ENCODE measurements around the gene SAP130. TPM values are rescaled to one million over a fixed set of nuclear protein-coding genes. Genes with fewer than 3 reads are reported as not detected.

SAP130 gene
- total and polyA plus RNA-seq, 4 donors: 5.2 to 22.5 (median 7.0) TPM

DNA sequence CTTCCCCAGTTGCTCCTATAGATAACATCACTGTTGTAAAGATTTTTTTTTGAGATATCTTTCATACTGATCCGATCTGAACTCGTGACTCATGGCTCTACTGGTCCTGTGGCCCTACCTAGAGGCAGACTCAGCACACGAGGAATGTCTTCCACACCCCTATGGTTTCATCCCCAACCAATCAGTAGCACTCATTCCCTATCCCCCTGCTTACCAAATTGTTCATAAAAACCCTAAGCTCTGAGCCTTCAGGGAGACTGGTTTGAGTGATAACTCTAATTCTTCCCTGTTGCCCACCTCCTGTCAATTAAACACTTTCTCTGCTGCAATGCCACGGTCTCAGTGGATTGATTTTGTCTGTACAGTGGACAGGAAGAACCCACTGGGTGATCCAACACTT, 4.2 kb upstream of the SAP130 start:
- no peak for ATAC-seq (ENCODE audit: insufficient read depth, low FRiP score)

DNA sequence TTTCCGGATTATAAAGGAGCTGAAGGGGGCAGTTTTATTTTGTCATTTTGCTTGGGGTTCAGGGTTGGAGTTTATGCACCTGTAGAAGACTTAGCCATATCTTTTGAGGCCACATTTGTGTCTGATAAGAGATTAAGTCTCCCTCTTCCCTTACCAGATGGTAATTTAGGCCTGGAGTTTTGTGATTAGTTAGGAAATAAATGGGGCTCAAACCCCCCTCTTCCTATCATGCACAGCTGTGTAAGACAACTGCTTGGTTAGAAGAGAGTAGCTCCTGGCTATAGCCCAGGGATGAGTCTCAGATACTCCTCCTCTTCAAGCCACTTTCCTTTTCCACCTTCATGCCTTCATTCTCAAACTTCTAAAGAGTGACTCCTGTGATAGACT, 802 bp upstream of the SAP130 start:
- DNase-seq: no peak
- no peaks in the 10 kb centered on the region for H3K27me3 ChIP-seq (ENCODE audit: control insufficient read depth in 3 of 3, insufficient read depth in 3 of 3, low read length in 2 of 3)
- peaks cover 0 to 14% (median 2%) of the 10 kb centered on the region in 5 donors for H3K4me1 ChIP-seq (ENCODE audit: control insufficient read depth in 5 of 5, insufficient read depth in 5 of 5, low read length in 5 of 5)
- H3K27ac ChIP-seq (ENCODE audit: low read depth in 1 of 2, low read length in 1 of 2): peak overlapping the region; percentile 88 to 91
- TF ChIP-seq, protein P1, sequence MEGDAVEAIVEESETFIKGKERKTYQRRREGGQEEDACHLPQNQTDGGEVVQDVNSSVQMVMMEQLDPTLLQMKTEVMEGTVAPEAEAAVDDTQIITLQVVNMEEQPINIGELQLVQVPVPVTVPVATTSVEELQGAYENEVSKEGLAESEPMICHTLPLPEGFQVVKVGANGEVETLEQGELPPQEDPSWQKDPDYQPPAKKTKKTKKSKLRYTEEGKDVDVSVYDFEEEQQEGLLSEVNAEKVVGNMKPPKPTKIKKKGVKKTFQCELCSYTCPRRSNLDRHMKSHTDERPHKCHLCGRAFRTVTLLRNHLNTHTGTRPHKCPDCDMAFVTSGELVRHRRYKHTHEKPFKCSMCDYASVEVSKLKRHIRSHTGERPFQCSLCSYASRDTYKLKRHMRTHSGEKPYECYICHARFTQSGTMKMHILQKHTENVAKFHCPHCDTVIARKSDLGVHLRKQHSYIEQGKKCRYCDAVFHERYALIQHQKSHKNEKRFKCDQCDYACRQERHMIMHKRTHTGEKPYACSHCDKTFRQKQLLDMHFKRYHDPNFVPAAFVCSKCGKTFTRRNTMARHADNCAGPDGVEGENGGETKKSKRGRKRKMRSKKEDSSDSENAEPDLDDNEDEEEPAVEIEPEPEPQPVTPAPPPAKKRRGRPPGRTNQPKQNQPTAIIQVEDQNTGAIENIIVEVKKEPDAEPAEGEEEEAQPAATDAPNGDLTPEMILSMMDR (IDR thresholded peaks at IDR 0.05; ENCODE audit: control extremely low read depth, extremely low read depth): no peak
- ATAC-seq (ENCODE audit: insufficient read depth, low FRiP score): no peak
- H3K36me3 ChIP-seq (ENCODE audit: control insufficient read depth in 4 of 4, insufficient read depth in 4 of 4, low read length in 4 of 4): peaks cover 0 to 12% (median 1%) of the 10 kb centered on the region in 4 donors
- WGBS, 2 donors: 0% methylated on average over 1 of the region's 1 CpG
- H3K9ac ChIP-seq (ENCODE audit: insufficient read depth in 1 of 2, low read length in 2 of 2): peak overlapping the region in 1 of 2 donors; percentile 19
- H3K4me3 ChIP-seq: peak overlapping the region; percentile 84
- peaks cover 0 to 2% (median 0%) of the 10 kb centered on the region in 4 donors for H3K9me3 ChIP-seq (ENCODE audit: control insufficient read depth in 4 of 4, insufficient read depth in 3 of 4, low read length in 3 of 4)

More for the DNA sequence above, 4.2 kb upstream of the SAP130 start:
- DNase-seq: no peak
- H3K27me3 ChIP-seq (ENCODE audit: control insufficient read depth in 3 of 3, insufficient read depth in 3 of 3, low read length in 2 of 3): no peaks in the 10 kb centered on the region
- H3K4me1 ChIP-seq (ENCODE audit: control insufficient read depth in 5 of 5, insufficient read depth in 5 of 5, low read length in 5 of 5): peaks cover 0 to 5% (median 0%) of the 10 kb centered on the region in 5 donors
- no peak overlapping the region for H3K9ac ChIP-seq (ENCODE audit: insufficient read depth in 1 of 2, low read length in 2 of 2)
- H3K36me3 ChIP-seq (ENCODE audit: control insufficient read depth in 4 of 4, insufficient read depth in 4 of 4, low read length in 4 of 4): no peaks in the 10 kb centered on the region
- H3K27ac ChIP-seq (ENCODE audit: low read depth in 1 of 2, low read length in 1 of 2): no peak overlapping the region
- 69 to 77% methylated on average over 4 of the region's 4 CpGs for WGBS, 2 donors
- H3K9me3 ChIP-seq (ENCODE audit: control insufficient read depth in 4 of 4, insufficient read depth in 3 of 4, low read length in 3 of 4): peaks cover 0 to 7% (median 5%) of the 10 kb centered on the region in 4 donors
- H3K4me3 ChIP-seq: no peak overlapping the region
- TF ChIP-seq, protein P1 (IDR thresholded peaks at IDR 0.05; ENCODE audit: control extremely low read depth, extremely low read depth): no peak

DNA sequence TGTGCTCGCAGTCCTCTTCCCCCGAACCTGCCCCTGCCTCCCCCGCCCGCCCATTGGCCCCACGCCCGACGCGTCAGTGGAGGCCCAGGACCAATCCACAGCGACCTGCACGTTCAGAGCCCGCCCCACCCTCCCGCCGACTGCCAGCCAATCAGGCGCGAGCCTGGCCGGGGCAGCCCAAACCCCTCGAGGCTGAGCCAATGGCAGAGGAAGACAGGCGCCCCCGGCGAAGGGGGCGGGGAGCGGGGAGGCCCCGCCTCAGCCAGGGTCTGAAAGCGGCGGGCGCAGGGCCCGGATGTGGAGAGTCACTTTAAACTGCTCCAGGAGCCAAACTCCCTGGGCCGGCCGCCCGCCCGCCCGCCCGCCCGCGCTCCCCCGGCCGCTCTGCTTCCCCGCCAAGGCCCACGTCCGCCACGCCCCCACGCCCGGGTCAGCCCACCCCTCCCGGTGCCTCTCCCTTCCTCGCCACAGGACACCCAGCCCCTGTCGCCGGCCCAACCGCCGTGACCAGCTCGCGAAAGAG, 520 bp downstream of the SAP130 start:
- no peaks in the 10 kb centered on the region for H3K27me3 ChIP-seq (ENCODE audit: control insufficient read depth in 3 of 3, insufficient read depth in 3 of 3, low read length in 2 of 3)
- ATAC-seq (ENCODE audit: insufficient read depth, low FRiP score) (peak; percentile 91), DNase-seq (peak; percentile 99 to 100 (median 100))
- peaks cover 0 to 2% (median 0%) of the 10 kb centered on the region in 4 donors for H3K9me3 ChIP-seq (ENCODE audit: control insufficient read depth in 4 of 4, insufficient read depth in 3 of 4, low read length in 3 of 4)
- TF ChIP-seq, protein P1 (IDR thresholded peaks at IDR 0.05; ENCODE audit: control extremely low read depth, extremely low read depth): no peak
- peak overlapping the region; percentile 99 for H3K27ac ChIP-seq (ENCODE audit: low read depth in 1 of 2, low read length in 1 of 2)
- peaks cover 0 to 14% (median 2%) of the 10 kb centered on the region in 5 donors for H3K4me1 ChIP-seq (ENCODE audit: control insufficient read depth in 5 of 5, insufficient read depth in 5 of 5, low read length in 5 of 5)
- peak overlapping the region; percentile 97 for H3K4me3 ChIP-seq
- no peak overlapping the region for H3K9ac ChIP-seq (ENCODE audit: insufficient read depth in 1 of 2, low read length in 2 of 2)
- 0 to 1% methylated on average over 35 to 51 of the region's 51 CpGs for WGBS, 2 donors
- peaks cover 0 to 14% (median 3%) of the 10 kb centered on the region in 4 donors for H3K36me3 ChIP-seq (ENCODE audit: control insufficient read depth in 4 of 4, insufficient read depth in 4 of 4, low read length in 4 of 4)

Measured in lung (tissue), 12 donors.